Heart right ventricle (tissue), 16 donors: ENCODE measurements around the gene FUT1. TPM values are rescaled to one million over a fixed set of nuclear protein-coding genes. Genes with fewer than 3 reads are reported as not detected.

ENCODE experiments used
- ATAC-seq, 8 donors: fragments of 200-7000 bp; cut with Tn5 transposase; one replicate each; pipeline ENCODE4 v1.9.1; 2020; ENCODE audit warnings: mild to moderate bottlenecking in 8 of 8, moderate library complexity in 8 of 8, moderate number of reproducible peaks in 1 of 8
- DNase-seq, 2 donors: peaks; one replicate each; pipeline ENCODE4 v3.0.0-alpha.2; 2020
- H3K27ac ChIP-seq, 10 donors: fragments of 200-600 bp; sonication (generic) in 2 of 10; one replicate each; pipeline versions ENCODE4 v1.5.0 to v1.8.0; 2020 to 2022; ENCODE audit warnings: mild to moderate bottlenecking in 3 of 10
- H3K27me3 ChIP-seq, 7 donors: fragments of 200-600 bp; one replicate each; pipeline ENCODE4 v1.8.0; 2021 to 2022; ENCODE audit warnings: mild to moderate bottlenecking in 2 of 7
- H3K36me3 ChIP-seq, 9 donors: fragments of 200-600 bp; sonication (generic) in 1 of 9; one replicate each; pipeline versions ENCODE4 v1.5.0 to v1.8.0; 2020 to 2022; ENCODE audit warnings: mild to moderate bottlenecking in 2 of 9
- H3K4me1 ChIP-seq, 9 donors: fragments of 200-600 bp; sonication (generic) in 1 of 9; one replicate each; pipeline versions ENCODE4 v1.5.0 to v1.8.0; 2020 to 2022; ENCODE audit warnings: mild to moderate bottlenecking in 4 of 9
- H3K4me3 ChIP-seq, 10 donors: fragments of 200-600 bp; sonication (generic) in 2 of 10; one replicate each; pipeline versions ENCODE4 v1.5.0 to v1.8.0; 2020 to 2022; ENCODE audit warnings: mild to moderate bottlenecking in 7 of 10, moderate library complexity in 2 of 10
- H3K9me3 ChIP-seq, 11 donors: fragments of 200-600 bp in 10 of 11; sonication (generic) in 2 of 11; one replicate each; pipeline versions ENCODE4 v1.5.0 to v1.8.0; 2013 to 2022; ENCODE audit warnings: mild to moderate bottlenecking in 2 of 11, control low read depth in 1 of 11, moderate library complexity in 1 of 11
- WGBS, 2 donors: extraction: QIAGEN DNeasy Blood & Tissue Kit; methylation state at CpG; one replicate each; pipeline ENCODE4 v1.1.7; 2013; ENCODE audit warnings: inconsistent platforms in 1 of 2; 5-methylcytosine and 5-hydroxymethylcytosine counted together
- intact Hi-C, 10 donors: fragments of 100-400 bp; cut with DNase I; formaldehyde crosslinking; loops; one replicate each; pipeline versions ENCODE4 v1.11.1 to v1.14.2; 2022
- polyA plus RNA-seq, 2 donors: library from polyadenylated mRNA; stranded (reverse); fragments of 200-250 nt; gene quantifications; one replicate each; pipeline ENCODE4 v1.2.3, GENCODE V29; 2013
- total RNA-seq, 10 donors: library from RNA; stranded (reverse); fragmentation: NEBNext Ultra II Directional in 3 of 10; extraction: Animal tissue kit (Norgen Biotek cat#: 25700) in 3 of 10; gene quantifications; one replicate each; pipeline versions ENCODE4 v1.2.1 to v1.2.4, GENCODE V29; 2021 to 2023
- TF ChIP-seq, protein P1 (sequence below), 9 donors: fragments of 200-600 bp; sonication (generic) in 2 of 9; IDR thresholded peaks; one replicate each; pipeline versions ENCODE4 v1.5.0 to v1.8.0; 2021 to 2022; ENCODE audit warnings: antibody characterized with exemption in 9 of 9, mild to moderate bottlenecking in 5 of 9, moderate library complexity in 1 of 9
- donor health status: Arrhythmogenic right ventricular cardiomyopathy.
- donor health status: ischemic (EF 13 %, LVEDD 7.1; RV severe dilation, severe dysfunction).
- donor health status: healthy with polysubstance abuse.
- donor health status: DM: no; HTN: yes; CAD: no.
- donor health status: DM: no; HTN: no; CAD: no.
- donor health status: ischemic (EF 25% LVEDD 6.9; RV normal size, moderate dysfunction).
- donor health status: ischemic (EF 25% LVEDD 5.7; RV mildly dilated, moderate dysfunction).
- donor health status: healthy.
- donor health status: DM: yes; HTN: yes; CAD: no.
- donor health status: Ischemic cardiomyopathy.
- donor health status: ischemic (EF 35%, LVEDD 5.7; RV mildly dilated, moderate dysfunction).
- donor health status: nonischemic (EF 11% LVEDD 7.7; RV severe dilation, severe dysfunction).
- donor health status: DM: yes; HTN: yes; CAD: no.
- donor health status: PGD.
- donor health status: ischemic (EF 29% LVEDD 5.4; RV normal size, mild dysfunction).
- donor health status: nonischemic (EF 23%, LVEDD 6.1; RV moderate dilation, normal function).

The FUT1 gene
- total and polyA plus RNA-seq, 12 donors, result 1.8 to 5.7 (median 2.7) TPM

DNA sequence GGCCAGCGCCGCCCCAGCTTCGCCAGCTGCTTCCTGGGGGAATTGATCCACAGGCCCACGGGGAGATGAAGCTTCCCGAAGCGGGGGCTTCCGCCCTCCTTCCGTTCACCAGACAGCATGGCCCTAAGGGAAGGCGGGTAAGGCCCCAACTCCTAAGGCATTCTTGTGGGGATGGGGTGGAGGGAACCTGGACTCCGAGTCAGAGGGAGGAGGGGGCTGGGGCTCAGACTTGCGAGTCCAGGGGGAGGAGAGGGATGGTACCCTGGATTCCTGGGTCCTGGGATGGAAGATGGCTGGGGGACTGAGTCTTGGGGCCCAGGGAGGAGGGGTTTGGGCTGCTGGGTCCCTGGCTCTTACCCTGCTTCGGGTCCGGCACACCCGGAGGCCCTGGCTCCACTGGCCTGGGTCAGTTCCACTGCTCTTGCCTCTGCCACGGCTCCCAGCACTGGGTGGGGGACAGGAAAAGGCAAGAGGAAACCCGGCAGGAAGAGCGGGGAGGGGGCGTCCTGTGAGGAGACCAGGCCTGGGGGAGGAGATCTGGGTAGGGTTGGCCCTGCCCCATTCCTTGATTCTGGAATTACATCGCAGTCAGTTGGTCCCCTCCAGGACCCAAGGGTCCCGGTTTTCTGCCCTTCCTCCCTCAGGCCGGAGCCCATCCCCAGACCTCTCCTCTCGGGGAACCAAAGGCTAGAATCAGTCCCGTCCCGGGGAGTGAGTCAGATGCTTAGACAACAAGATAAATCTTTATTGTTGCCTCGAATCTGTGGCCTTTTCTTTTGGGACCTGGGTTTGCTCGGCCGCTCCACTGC, 12.1 kb downstream of the FUT1 start, which contains the start of gene RASIP1:
RASIP1 (minus strand) TSS at position 447 of the 809 bp plus-strand sequence; CDS start at position 119, 328 bp downstream.
- ATAC-seq, result peak; percentile 30 to 87 (median 72)
- intact Hi-C loops, result loop anchor here in 2 of 10 donors (5.0 kb wide), 2 partner anchors 42 to 93 kb away; partner anchors contain the start of gene CA11 (in 1 of the 2)
- Histone ChIP-seq H3K27me3 (peaks cover 0 to 22% (median 0%) of the 10 kb centered on the region in 7 donors), H3K4me3 (peak within 1 kb of the TSS; percentile 60 to 84 (median 71)), H3K27ac (peak within 1 kb of the TSS; percentile 81 to 97 (median 94)), H3K36me3 (peaks cover 0 to 11% (median 0%) of the 10 kb centered on the region in 9 donors), H3K9me3 (no peaks in the 10 kb centered on the region), H3K4me1 (peaks cover 0 to 36% (median 16%) of the 10 kb centered on the region in 9 donors)
- TF ChIP-seq, protein P1, sequence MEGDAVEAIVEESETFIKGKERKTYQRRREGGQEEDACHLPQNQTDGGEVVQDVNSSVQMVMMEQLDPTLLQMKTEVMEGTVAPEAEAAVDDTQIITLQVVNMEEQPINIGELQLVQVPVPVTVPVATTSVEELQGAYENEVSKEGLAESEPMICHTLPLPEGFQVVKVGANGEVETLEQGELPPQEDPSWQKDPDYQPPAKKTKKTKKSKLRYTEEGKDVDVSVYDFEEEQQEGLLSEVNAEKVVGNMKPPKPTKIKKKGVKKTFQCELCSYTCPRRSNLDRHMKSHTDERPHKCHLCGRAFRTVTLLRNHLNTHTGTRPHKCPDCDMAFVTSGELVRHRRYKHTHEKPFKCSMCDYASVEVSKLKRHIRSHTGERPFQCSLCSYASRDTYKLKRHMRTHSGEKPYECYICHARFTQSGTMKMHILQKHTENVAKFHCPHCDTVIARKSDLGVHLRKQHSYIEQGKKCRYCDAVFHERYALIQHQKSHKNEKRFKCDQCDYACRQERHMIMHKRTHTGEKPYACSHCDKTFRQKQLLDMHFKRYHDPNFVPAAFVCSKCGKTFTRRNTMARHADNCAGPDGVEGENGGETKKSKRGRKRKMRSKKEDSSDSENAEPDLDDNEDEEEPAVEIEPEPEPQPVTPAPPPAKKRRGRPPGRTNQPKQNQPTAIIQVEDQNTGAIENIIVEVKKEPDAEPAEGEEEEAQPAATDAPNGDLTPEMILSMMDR (IDR thresholded peaks at IDR 0.05), result no peak
- DNase-seq, result peak; percentile 73 to 88
- 51% methylated on average over 25 to 27 of the region's 27 CpGs for WGBS, 2 donors

- Histone ChIP-seq H3K4me1 (peaks cover 0 to 36% (median 19%) of the 10 kb centered on the region in 9 donors), H3K36me3 (peaks cover 0 to 18% (median 0%) of the 10 kb centered on the region in 9 donors), H3K9me3 (no peaks in the 10 kb centered on the region), H3K4me3 (peak overlapping the region; percentile 60 to 84 (median 71)), H3K27me3 (peaks cover 0 to 21% (median 0%) of the 10 kb centered on the region in 7 donors), H3K27ac (peak overlapping the region; percentile 81 to 97 (median 94))
- intact Hi-C loops, result loop anchor here in 6 of 10 donors (2.0 to 10.0 kb wide), 5 partner anchors 15 to 95 kb away; partner anchors contain the start of genes NTN5 (in 3 of the 6) and CA11 (in 2 of the 6)
- ATAC-seq (peak in 1 of 8 donors; percentile 1), DNase-seq (no peak)
- WGBS, 2 donors, result 9 to 10% methylated on average over 46 to 51 of the region's 51 CpGs
- TF ChIP-seq, protein P1 (IDR thresholded peaks at IDR 0.05), result no peak
These were observed 12.9 kb downstream of the FUT1 start for GRCh38 chr19:48739404-48740163.

DNA sequence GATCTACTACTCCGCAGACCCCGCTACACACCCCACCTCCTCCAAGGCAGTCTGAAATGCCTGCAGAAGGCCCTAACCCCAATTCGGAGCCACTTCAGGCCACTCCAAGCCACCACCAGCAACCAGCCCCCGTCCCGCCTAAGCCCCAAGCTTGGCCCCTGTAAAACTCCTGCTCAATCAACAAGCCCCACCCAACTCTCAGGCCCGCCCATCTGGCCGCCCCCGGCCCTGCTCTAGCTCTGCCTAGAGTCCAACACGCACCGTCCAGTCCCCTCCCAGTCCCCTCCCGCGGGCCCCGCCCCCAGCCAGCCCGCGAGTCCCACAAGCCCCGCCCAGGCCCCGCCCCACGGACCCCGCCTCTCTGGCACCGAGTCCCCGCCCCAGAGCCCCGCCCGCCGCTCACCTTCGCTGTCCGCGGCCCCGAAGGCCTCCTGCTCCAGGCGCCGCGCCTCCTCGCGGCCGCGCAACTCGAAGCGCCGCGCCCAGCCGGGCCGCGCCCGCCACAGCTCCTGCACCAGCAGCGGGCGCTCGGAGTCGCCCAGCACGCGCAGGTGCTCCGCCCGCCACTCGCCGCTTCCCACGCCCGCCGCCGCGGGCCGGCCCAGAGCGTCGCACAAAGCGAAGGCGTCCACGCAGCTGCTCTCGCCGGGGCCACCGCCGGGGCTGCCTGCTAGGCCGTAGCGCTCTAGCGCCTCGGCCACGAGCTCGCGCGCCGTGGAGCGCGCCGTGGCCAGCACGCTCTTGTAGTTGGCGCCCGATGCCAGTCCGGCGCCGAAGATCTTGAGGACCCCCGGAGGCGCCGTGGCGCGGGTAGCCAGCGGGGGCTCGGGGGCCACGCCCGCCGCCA, 13.7 kb downstream of the FUT1 start:
- intact Hi-C loops, result loop anchor here in 5 of 10 donors (2.0 to 10.0 kb wide), 3 partner anchors 14 to 94 kb away; partner anchors contain the start of genes NTN5 (in 3 of the 5) and CA11 (in 1 of the 5)
- 1 to 2% methylated on average over 61 to 95 of the region's 96 CpGs for WGBS, 2 donors

More for the DNA sequence above, 13.7 kb downstream of the FUT1 start:
- H3K4me3 ChIP-seq, result peak overlapping the region; percentile 60 to 84 (median 71)
- H3K9me3 ChIP-seq, result no peaks in the 10 kb centered on the region
- H3K27ac ChIP-seq, result peak overlapping the region; percentile 81 to 97 (median 94)
- ATAC-seq (peak; percentile 82 to 90 (median 86)), DNase-seq (peak; percentile 95 to 97)
- peaks cover 0 to 24% (median 0%) of the 10 kb centered on the region in 9 donors for H3K36me3 ChIP-seq
- peaks cover 0 to 21% (median 0%) of the 10 kb centered on the region in 7 donors for H3K27me3 ChIP-seq
- H3K4me1 ChIP-seq, result peaks cover 0 to 36% (median 19%) of the 10 kb centered on the region in 9 donors
- TF ChIP-seq, protein P1 (IDR thresholded peaks at IDR 0.05), result peak in 8 of 9 donors; percentile 12 to 73 (median 36)
